ENCODE measurements around the gene COL6A2. TPM values are rescaled to one million over a fixed set of nuclear protein-coding genes. Genes with fewer than 3 reads are reported as not detected.

The COL6A2 gene
- total RNA-seq, 1 donor from 2014 or later = 114 TPM

- Mint-ChIP-seq H3K36me3 (no peaks in the 10 kb centered on the region), H3K27me3 (peaks cover 13% of the 10 kb centered on the region), H3K27ac (peak overlapping the region; percentile 70), H3K4me1 (ENCODE audit: unreplicated experiment) (peaks cover 25% of the 10 kb centered on the region), H3K9me3 (peaks cover 12% of the 10 kb centered on the region), H3K4me3 (peak overlapping the region; percentile 45)
- DNase-seq (ENCODE audit: extremely low spot score, unreplicated experiment) = peak; percentile 62
- no peak for TF ChIP-seq CTCF (conservative IDR thresholded peaks at IDR 0.05)
Observed at GRCh38 chr21:46065914-46066551, 31.9 kb upstream of the COL6A2 start.

DNA sequence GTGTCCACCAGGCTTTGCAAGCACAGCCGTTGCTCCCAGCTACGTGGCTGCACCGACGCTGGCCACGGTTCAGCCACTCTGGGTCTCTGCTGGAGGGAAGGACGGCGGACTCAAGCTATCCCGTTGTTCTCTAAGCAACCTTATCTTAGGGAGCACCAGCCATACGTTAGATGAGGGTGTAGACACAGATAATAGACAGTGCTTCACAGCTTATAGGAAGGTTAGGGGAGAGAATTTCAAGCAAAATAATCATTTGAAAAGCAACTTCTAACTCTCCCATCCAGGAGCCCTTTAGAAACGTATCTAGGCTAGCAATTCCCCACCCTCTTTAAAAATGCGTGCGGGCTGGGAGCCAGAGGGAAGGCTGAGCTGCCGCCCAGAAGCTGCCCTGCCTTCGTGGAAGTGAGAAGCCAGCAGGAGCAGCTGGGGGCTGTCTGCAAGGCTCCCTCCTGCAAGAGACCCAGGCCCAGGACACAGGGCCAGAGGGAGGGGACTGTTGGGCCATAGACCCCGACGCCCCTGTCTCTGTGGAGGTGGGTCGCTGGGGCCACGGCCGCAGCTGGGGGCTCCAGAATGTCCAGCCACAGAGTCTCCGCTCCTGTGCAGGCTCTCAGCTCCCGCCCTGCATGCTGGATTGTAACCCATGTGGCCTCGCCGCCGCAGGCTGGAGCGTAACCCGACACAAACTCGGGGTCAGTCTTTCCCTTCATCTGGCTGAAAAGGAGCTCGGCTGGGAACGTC is 31.2 kb upstream of the COL6A2 start:
- no peak for TF ChIP-seq CTCF (conservative IDR thresholded peaks at IDR 0.05)
- Mint-ChIP-seq H3K4me3 (peak overlapping the region; percentile 34), H3K9me3 (peaks cover 9% of the 10 kb centered on the region), H3K36me3 (no peaks in the 10 kb centered on the region), H3K27me3 (peaks cover 13% of the 10 kb centered on the region), H3K4me1 (ENCODE audit: unreplicated experiment) (peaks cover 25% of the 10 kb centered on the region), H3K27ac (peak overlapping the region; percentile 70)
- DNase-seq (ENCODE audit: extremely low spot score, unreplicated experiment) = peak; percentile 68

GRCh38 chr21:46067505-46068201 is 30.3 kb upstream of the COL6A2 start:
- Mint-ChIP-seq H3K36me3 (no peaks in the 10 kb centered on the region), H3K4me1 (ENCODE audit: unreplicated experiment) (peaks cover 25% of the 10 kb centered on the region), H3K9me3 (peaks cover under 1% of the 10 kb centered on the region), H3K27ac (no peak overlapping the region), H3K4me3 (no peak overlapping the region), H3K27me3 (peaks cover 13% of the 10 kb centered on the region)
- DNase-seq (ENCODE audit: extremely low spot score, unreplicated experiment) = peak; percentile 65
- TF ChIP-seq CTCF (conservative IDR thresholded peaks at IDR 0.05) = no peak

DNA sequence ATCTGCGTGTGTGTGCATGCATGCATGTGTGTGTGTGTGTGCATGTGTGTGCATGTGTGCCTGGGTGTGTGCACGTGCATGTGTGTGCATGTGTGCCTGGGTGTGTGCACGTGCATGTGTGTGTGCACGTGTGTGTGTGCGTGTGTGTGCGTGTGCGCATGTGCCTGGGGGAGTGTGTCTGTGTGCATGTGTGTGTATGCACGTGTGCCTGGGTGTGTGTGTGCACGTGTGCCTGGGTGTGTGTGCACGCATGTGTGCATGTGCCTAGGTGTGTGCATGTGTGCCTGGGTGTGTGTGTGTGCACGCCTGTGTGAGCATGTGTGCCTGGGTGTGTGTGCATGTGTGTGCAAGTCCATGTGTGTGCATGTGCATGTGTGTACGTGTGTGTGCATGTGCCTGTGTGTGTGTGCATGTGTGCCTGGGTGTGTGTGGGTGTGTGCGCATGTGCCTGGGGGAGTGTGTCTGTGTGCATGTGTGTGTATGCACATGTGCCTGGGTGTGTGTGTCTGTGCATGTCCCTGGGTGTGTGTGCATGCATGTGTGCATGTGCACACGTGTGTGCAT is 29.3 kb upstream of the COL6A2 start:
- DNase-seq (ENCODE audit: extremely low spot score, unreplicated experiment) = no peak
- no peak overlapping the region for H3K4me3 Mint-ChIP-seq
- H3K36me3 Mint-ChIP-seq = no peaks in the 10 kb centered on the region
- H3K27ac Mint-ChIP-seq = no peak overlapping the region
- no peaks in the 10 kb centered on the region for H3K9me3 Mint-ChIP-seq
- H3K27me3 Mint-ChIP-seq = peaks cover 13% of the 10 kb centered on the region
- no peak for TF ChIP-seq CTCF (conservative IDR thresholded peaks at IDR 0.05)
- H3K4me1 Mint-ChIP-seq (ENCODE audit: unreplicated experiment) = peaks cover 25% of the 10 kb centered on the region

DNA sequence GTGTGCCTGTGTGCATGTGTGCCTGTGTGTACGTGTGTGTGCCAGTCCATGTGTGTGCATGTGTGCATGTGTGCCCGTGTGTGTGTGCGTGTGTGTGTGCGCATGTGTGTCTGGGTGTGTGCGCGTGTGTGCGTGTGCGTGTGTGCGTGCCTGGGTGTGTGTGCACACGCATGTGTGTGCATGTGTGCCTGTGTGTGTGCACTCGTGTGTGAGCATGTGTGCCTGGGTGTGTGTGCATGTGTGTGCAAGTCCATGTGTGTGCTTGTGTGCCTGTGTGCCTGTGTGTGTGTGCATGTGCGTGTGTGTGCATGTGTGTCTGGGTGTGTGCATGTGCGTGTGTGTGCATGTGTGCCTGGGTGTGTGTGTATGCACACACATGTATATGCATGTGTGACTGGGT is 28.7 kb upstream of the COL6A2 start:
- Mint-ChIP-seq H3K9me3 (no peaks in the 10 kb centered on the region), H3K4me1 (ENCODE audit: unreplicated experiment) (peaks cover 25% of the 10 kb centered on the region), H3K27me3 (peaks cover 13% of the 10 kb centered on the region), H3K27ac (no peak overlapping the region), H3K36me3 (no peaks in the 10 kb centered on the region), H3K4me3 (no peak overlapping the region)
- no peak for TF ChIP-seq CTCF (conservative IDR thresholded peaks at IDR 0.05)
- peak; percentile 32 for DNase-seq (ENCODE audit: extremely low spot score, unreplicated experiment)
